ENCODE data around the gene TBCD. TPM values are rescaled to one million over a fixed set of nuclear protein-coding genes. Genes with fewer than 3 reads are reported as not detected.

TBCD gene
- total RNA-seq, 1 experiment from 2014 or later = 29.6 TPM

DNA sequence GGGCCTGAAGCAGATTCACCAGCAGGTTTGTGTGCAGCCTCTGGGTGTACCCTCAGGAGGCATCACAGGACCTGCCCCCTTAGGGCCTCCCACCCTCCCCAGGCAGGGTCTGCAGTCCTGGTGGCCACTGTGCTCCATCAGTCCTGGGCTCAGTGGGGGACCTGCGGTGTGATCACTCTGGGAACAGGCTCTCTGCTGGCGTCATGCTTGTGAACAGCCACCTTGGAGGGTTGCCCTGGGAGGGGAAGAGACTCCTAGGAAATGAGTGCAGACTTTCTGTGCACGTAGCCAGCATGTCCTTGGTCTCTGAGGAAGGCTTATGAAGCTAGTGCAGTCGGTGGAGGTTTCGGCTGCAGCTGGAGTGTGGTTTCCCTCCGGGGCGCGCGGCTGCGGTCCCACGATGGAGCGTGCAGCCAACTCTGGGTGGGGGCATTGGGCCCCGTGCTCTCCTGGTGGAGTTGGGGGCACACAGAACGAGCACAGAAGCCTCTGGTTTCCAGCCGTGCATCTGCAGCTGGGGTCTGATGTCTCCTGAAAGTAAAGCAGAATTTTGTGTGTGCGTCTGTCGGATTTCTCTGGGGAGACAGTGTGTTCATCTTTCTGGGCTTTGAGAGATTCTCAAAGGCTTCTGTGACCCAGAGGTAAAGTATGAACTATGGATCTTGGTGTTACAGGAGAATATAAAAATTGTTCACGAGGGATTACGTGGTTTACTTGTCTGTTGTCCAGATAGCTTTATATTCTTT is 156.1 kb downstream of the TBCD start:
- intact Hi-C loops (cut with micrococcal nuclease) = no loop called here
- no peak for ATAC-seq
- H3K27me3 ChIP-seq (ENCODE audit: low read length) = no peaks in the 10 kb centered on the region
- CTCF ChIA-PET = no interaction called here
- no peaks in the 10 kb centered on the region for H3K79me2 ChIP-seq (ENCODE audit: low read length)
- no peaks in the 10 kb centered on the region for H3K36me3 ChIP-seq (ENCODE audit: low read depth, low read length)
- no peaks in the 10 kb centered on the region for H4K20me1 ChIP-seq (ENCODE audit: low read length)
- no peak for DNase-seq
- no peak overlapping the region for H3K4me3 ChIP-seq (ENCODE audit: low read length)
- no peak overlapping the region for H2AFZ ChIP-seq (ENCODE audit: low read length)
- TF ChIP-seq EZH2 (IDR thresholded peaks at IDR 0.05; ENCODE audit: low read length, unreplicated experiment) (no peak), CTCF (conservative IDR thresholded peaks at IDR 0.05; ENCODE audit: low read depth, low read length) (no peak), EZH2phosphoT487 (IDR thresholded peaks at IDR 0.05; ENCODE audit: borderline replicate concordance, low read length) (no peak)
- no peaks in the 10 kb centered on the region for H3K4me1 ChIP-seq (ENCODE audit: insufficient read depth, low read length)
- no peaks in the 10 kb centered on the region for H3K9me3 ChIP-seq (ENCODE audit: low read length)
- no peaks in the 10 kb centered on the region for H3K9me2 ChIP-seq (replicated peaks; ENCODE audit: low read length)
- H3F3A ChIP-seq (ENCODE audit: low read length, unreplicated experiment) = no peaks in the 10 kb centered on the region
- H3K27ac ChIP-seq (ENCODE audit: low read length) = no peak overlapping the region
- H3K4me2 ChIP-seq (ENCODE audit: low read length) = no peak overlapping the region
- no peak overlapping the region for H3K9ac ChIP-seq (ENCODE audit: low read length)
- BruUV-seq (replicated peaks) = no TSS peak
- POLR2A ChIA-PET (ENCODE audit: unreplicated experiment) = no interaction called here

DNA sequence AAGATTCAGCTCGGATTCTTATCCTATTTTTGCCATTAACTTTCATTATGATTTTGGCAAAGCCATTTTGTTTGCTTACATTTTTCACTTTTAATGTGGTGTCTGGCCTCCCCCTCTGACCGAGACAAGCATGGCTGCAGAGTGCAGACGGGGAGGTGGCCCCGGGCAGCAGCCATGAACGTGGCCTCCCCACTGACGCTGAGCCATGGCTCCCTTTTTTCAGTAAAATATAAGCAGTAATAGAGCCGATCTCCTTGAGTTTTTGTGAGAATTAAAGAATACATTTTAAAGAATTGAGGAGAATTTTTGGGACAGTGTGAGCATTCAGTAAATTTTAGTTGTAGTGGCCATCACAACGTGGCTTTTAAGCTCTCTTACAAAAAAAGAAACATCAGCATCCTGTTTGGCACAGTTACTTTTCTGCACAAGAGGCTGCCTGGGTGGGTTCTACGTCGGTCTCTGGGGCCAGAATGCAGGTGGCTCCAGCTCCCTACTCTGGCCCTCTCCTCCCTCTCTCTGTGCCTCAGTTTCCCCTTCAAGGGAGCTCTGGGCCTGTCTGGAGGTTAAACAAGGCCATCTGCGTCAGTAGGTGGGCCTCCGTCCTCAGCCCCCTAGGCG is 156.8 kb downstream of the TBCD start:
- Histone ChIP-seq H3K4me2 (ENCODE audit: low read length) (no peak overlapping the region), H3K27me3 (ENCODE audit: low read length) (no peaks in the 10 kb centered on the region), H3K79me2 (ENCODE audit: low read length) (no peaks in the 10 kb centered on the region), H3K4me3 (ENCODE audit: low read length) (no peak overlapping the region), H3K9ac (ENCODE audit: low read length) (no peak overlapping the region), H3K36me3 (ENCODE audit: low read depth, low read length) (0 out of 2 replicates have a peak, but pooled peaks cover 4% of the 10 kb centered on the region), H3F3A (ENCODE audit: low read length, unreplicated experiment) (no peaks in the 10 kb centered on the region), H2AFZ (ENCODE audit: low read length) (no peak overlapping the region), H3K27ac (ENCODE audit: low read length) (no peak overlapping the region), H3K9me3 (ENCODE audit: low read length) (no peaks in the 10 kb centered on the region), H4K20me1 (ENCODE audit: low read length) (no peaks in the 10 kb centered on the region), H3K9me2 (replicated peaks; ENCODE audit: low read length) (no peaks in the 10 kb centered on the region), H3K4me1 (ENCODE audit: insufficient read depth, low read length) (no peaks in the 10 kb centered on the region)
- CTCF ChIA-PET = no interaction called here
- DNase-seq = no peak
- TF ChIP-seq EZH2 (IDR thresholded peaks at IDR 0.05; ENCODE audit: low read length, unreplicated experiment) (no peak), CTCF (conservative IDR thresholded peaks at IDR 0.05; ENCODE audit: low read depth, low read length) (no peak), EZH2phosphoT487 (IDR thresholded peaks at IDR 0.05; ENCODE audit: borderline replicate concordance, low read length) (no peak)
- ATAC-seq = no peak
- POLR2A ChIA-PET (ENCODE audit: unreplicated experiment) = no interaction called here
- intact Hi-C loops (cut with micrococcal nuclease) = no loop called here
- BruUV-seq (replicated peaks) = no TSS peak

GRCh38 chr17:82909322-82909904 is 157.5 kb downstream of the TBCD start:
- Histone ChIP-seq H3K9me3 (ENCODE audit: low read length) (no peaks in the 10 kb centered on the region), H4K20me1 (ENCODE audit: low read length) (no peaks in the 10 kb centered on the region), H3F3A (ENCODE audit: low read length, unreplicated experiment) (no peaks in the 10 kb centered on the region), H3K4me3 (ENCODE audit: low read length) (no peak overlapping the region), H3K36me3 (ENCODE audit: low read depth, low read length) (0 out of 2 replicates have a peak, but pooled peaks cover 4% of the 10 kb centered on the region), H3K27ac (ENCODE audit: low read length) (no peak overlapping the region), H3K4me2 (ENCODE audit: low read length) (no peak overlapping the region), H3K79me2 (ENCODE audit: low read length) (no peaks in the 10 kb centered on the region), H3K9me2 (replicated peaks; ENCODE audit: low read length) (no peaks in the 10 kb centered on the region), H3K9ac (ENCODE audit: low read length) (no peak overlapping the region), H3K27me3 (ENCODE audit: low read length) (no peaks in the 10 kb centered on the region), H2AFZ (ENCODE audit: low read length) (no peak overlapping the region), H3K4me1 (ENCODE audit: insufficient read depth, low read length) (no peaks in the 10 kb centered on the region)
- DNase-seq (no peak), ATAC-seq (no peak)
- intact Hi-C loops (cut with micrococcal nuclease) = no loop called here
- ChIA-PET CTCF (no interaction called here), POLR2A (ENCODE audit: unreplicated experiment) (no interaction called here)
- TF ChIP-seq EZH2phosphoT487 (IDR thresholded peaks at IDR 0.05; ENCODE audit: borderline replicate concordance, low read length) (no peak), CTCF (conservative IDR thresholded peaks at IDR 0.05; ENCODE audit: low read depth, low read length) (no peak), EZH2 (IDR thresholded peaks at IDR 0.05; ENCODE audit: low read length, unreplicated experiment) (no peak)
- BruUV-seq (replicated peaks) = no TSS peak
